GM23338 (cell line): ENCODE results near the gene JAKMIP1. TPM values are rescaled to one million over a fixed set of nuclear protein-coding genes. Genes with fewer than 3 reads are reported as not detected.

ENCODE experiments used
- ATAC-seq: fragments of 200-7000 bp; cut with Tn5 transposase; 3 replicates; pipeline ENCODE4 v1.9.1; 2020
- DNase-seq: peaks from one replicate; pipeline ENCODE4 v3.0.0-alpha.2; 2015; ENCODE audit warnings: low spot score
- H2AFZ ChIP-seq: fragments of 200-600 bp; sonication (generic); 2 replicates; pipeline ENCODE4 v1.8.0; 2016; ENCODE audit warnings: antibody characterized with exemption, mild to moderate bottlenecking, moderate library complexity
- H3F3A ChIP-seq: fragments of 200-600 bp; sonication (generic); replicated peaks from 2 replicates; pipeline ENCODE4 v1.8.0; 2017; ENCODE audit warnings: antibody characterized with exemption, mixed run types, low read depth
- H3K27ac ChIP-seq: fragments of 200-600 bp; sonication (generic); 2 replicates; pipeline ENCODE4 v1.6.1; 2016; ENCODE audit warnings: low read depth
- H3K27me3 ChIP-seq: fragments of 200-600 bp; sonication (generic); 2 replicates; pipeline ENCODE4 v1.8.0; 2016; ENCODE audit warnings: mild to moderate bottlenecking, mixed run types, moderate library complexity; ENCODE audit not compliant: insufficient read depth
- H3K36me3 ChIP-seq: fragments of 200-600 bp; sonication (generic); 2 replicates; pipeline ENCODE4 v1.8.0; 2016; ENCODE audit warnings: mild to moderate bottlenecking; ENCODE audit not compliant: insufficient read depth
- H3K4me1 ChIP-seq: fragments of 200-600 bp; sonication (generic); 2 replicates; pipeline ENCODE4 v1.8.0; 2016; ENCODE audit warnings: mild to moderate bottlenecking, moderate library complexity; ENCODE audit not compliant: insufficient read depth
- H3K4me2 ChIP-seq: fragments of 200-600 bp; sonication (generic); 2 replicates; pipeline ENCODE4 v1.7.1; 2017; ENCODE audit warnings: mixed run types
- H3K4me3 ChIP-seq: fragments of 200-600 bp; sonication (generic); 2 replicates; pipeline ENCODE4 v1.6.1; 2016; ENCODE audit warnings: mixed run types
- H3K79me2 ChIP-seq: fragments of 200-600 bp; sonication (generic); replicated peaks from 2 replicates; pipeline ENCODE4 v1.8.0; 2017; ENCODE audit warnings: mild to moderate bottlenecking; ENCODE audit not compliant: insufficient read depth
- H3K9me2 ChIP-seq: fragments of 200-600 bp; sonication (generic); 2 replicates; pipeline ENCODE4 v1.8.0; 2017; ENCODE audit not compliant: insufficient read depth
- H4K20me1 ChIP-seq: fragments of 200-600 bp; sonication (generic); replicated peaks from 2 replicates; pipeline ENCODE4 v1.8.0; 2017; ENCODE audit warnings: mild to moderate bottlenecking; ENCODE audit not compliant: insufficient read depth
- H3K27ac Mint-ChIP-seq: 2 replicates; pipeline ENCODE4 v1.8.0; 2020; ENCODE audit warnings: inconsistent platforms, mild to moderate bottlenecking, moderate library complexity, mixed read lengths
- H3K27me3 Mint-ChIP-seq: 3 replicates; pipeline ENCODE4 v1.8.0; 2022; ENCODE audit warnings: low read depth, mild to moderate bottlenecking, moderate library complexity, mixed read lengths, inconsistent platforms; ENCODE audit not compliant: insufficient read depth, poor library complexity
- H3K36me3 Mint-ChIP-seq: 3 replicates; pipeline ENCODE4 v1.8.0; 2021; ENCODE audit warnings: low read depth, mild to moderate bottlenecking, inconsistent platforms, moderate library complexity, mixed read lengths
- H3K4me1 Mint-ChIP-seq: 3 replicates; pipeline ENCODE4 v1.8.0; 2020; ENCODE audit warnings: mild to moderate bottlenecking, inconsistent platforms, mixed read lengths
- H3K4me3 Mint-ChIP-seq: 3 replicates; pipeline ENCODE4 v1.8.0; 2021; ENCODE audit warnings: moderate library complexity, mild to moderate bottlenecking, inconsistent platforms, mixed read lengths
- H3K9me3 Mint-ChIP-seq: 3 replicates; pipeline ENCODE4 v1.8.0; 2020; ENCODE audit warnings: moderate library complexity, mild to moderate bottlenecking, inconsistent platforms, mixed read lengths
- CREB1 ChIP-seq: fragments of 250-450 bp; sonication (Bioruptor Pico); IDR thresholded peaks from 2 replicates; pipeline ENCODE4 v1.5.0; 2020; ENCODE audit warnings: low read depth, mild to moderate bottlenecking, moderate library complexity
- EZH2 ChIP-seq: fragments of 200-600 bp; sonication (generic); IDR thresholded peaks from one replicate; pipeline ENCODE4 v1.8.0; 2017; ENCODE audit warnings: antibody characterized with exemption, mild to moderate bottlenecking, low read depth; ENCODE audit not compliant: unreplicated experiment
- polyA plus RNA-seq: library from polyadenylated mRNA; unstranded; fragments of >200 nt; fragmentation: Nextera tagmentation; extraction: Ambion mirVana; gene quantifications from 2 replicates; pipeline ENCODE4 v1.2.1, GENCODE V29; 2016
- total RNA-seq: library from RNA; depleted of rRNA; stranded (reverse); fragments of >200 nt; shearing (Covaris generic); gene quantifications from 2 replicates; pipeline ENCODE4 v1.2.3, GENCODE V29; 2014
- TF ChIP-seq, protein P1 (sequence below), 2 experiments: fragments of 200-600 bp in 1 of 2; sonication (generic) in 1 of 2; conservative IDR thresholded peaks; 2 replicates each; pipeline versions ENCODE4 v1.5.1 to v1.6.1; 2016 to 2017; ENCODE audit warnings: antibody characterized with exemption in 2 of 2, low read depth in 2 of 2, mild to moderate bottlenecking in 2 of 2, moderate library complexity in 1 of 2
- TF ChIP-seq, protein P2 (sequence below): IDR thresholded peaks from one replicate; pipeline ENCODE4 v1.6.1; 2018; ENCODE audit warnings: antibody characterized with exemption; ENCODE audit not compliant: unreplicated experiment

JAKMIP1 gene
- total and polyA plus RNA-seq, 2 experiments from 2014 or later: 4.6 to 5.1 TPM

DNA sequence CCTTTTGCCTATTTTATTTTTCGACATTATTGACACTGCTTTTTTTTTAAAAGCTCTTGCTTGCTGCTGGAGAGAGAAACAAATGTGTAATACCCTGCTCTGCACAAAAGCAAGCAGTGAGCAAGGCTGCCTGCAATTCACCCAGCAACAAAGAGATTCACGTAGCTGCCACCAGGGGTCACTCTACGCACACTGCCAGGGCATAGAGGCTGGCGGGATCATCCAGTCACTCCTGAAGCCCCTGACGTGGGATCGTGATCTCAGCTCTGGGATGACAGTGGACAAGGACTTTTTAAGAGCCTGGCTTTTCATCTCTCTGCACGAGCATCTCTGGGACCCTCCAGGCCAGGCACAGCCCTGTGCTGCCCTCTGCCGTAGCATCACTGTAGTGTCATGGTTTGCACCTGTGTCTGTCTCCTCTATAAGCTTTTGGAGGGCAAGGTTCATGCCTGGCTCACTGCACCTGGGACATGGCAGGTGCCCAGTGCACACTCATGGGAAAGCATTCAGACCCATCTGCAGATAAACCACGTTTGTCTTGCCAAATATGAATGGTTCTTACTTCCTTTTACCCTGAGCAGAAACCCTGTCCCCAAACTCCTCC is 201.9 kb downstream of the JAKMIP1 start:
- H4K20me1 ChIP-seq: no peaks in the 10 kb centered on the region
- no peak overlapping the region for H3K4me3 ChIP-seq
- H3K36me3 ChIP-seq: no peaks in the 10 kb centered on the region
- DNase-seq: peak; percentile 85
- no peaks in the 10 kb centered on the region for H3K9me2 ChIP-seq
- Mint-ChIP-seq H3K27me3 (peaks cover 8% of the 10 kb centered on the region), H3K27ac (no peak overlapping the region), H3K4me1 (no peaks in the 10 kb centered on the region; the same call in 2 of the 3 replicates), H3K4me3 (no peak overlapping the region), H3K36me3 (no peaks in the 10 kb centered on the region), H3K9me3 (no peaks in the 10 kb centered on the region; the same call in 2 of the 3 replicates)
- H3K4me1 ChIP-seq: no peaks in the 10 kb centered on the region
- TF ChIP-seq EZH2: no peak
- TF ChIP-seq, protein P1, sequence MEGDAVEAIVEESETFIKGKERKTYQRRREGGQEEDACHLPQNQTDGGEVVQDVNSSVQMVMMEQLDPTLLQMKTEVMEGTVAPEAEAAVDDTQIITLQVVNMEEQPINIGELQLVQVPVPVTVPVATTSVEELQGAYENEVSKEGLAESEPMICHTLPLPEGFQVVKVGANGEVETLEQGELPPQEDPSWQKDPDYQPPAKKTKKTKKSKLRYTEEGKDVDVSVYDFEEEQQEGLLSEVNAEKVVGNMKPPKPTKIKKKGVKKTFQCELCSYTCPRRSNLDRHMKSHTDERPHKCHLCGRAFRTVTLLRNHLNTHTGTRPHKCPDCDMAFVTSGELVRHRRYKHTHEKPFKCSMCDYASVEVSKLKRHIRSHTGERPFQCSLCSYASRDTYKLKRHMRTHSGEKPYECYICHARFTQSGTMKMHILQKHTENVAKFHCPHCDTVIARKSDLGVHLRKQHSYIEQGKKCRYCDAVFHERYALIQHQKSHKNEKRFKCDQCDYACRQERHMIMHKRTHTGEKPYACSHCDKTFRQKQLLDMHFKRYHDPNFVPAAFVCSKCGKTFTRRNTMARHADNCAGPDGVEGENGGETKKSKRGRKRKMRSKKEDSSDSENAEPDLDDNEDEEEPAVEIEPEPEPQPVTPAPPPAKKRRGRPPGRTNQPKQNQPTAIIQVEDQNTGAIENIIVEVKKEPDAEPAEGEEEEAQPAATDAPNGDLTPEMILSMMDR (conservative IDR thresholded peaks at IDR 0.05; ENCODE audit: low read depth in 2 of 2): peak; percentile 98 to 99
- TF ChIP-seq CREB1 (CRISPR knock-in tag): 0 out of 2 replicates have a peak, but pooled peaks have one; percentile 8
- no peak overlapping the region for H3K4me2 ChIP-seq
- H3K27ac ChIP-seq: no peak overlapping the region
- H3F3A ChIP-seq: no peaks in the 10 kb centered on the region
- H3K27me3 ChIP-seq: no peaks in the 10 kb centered on the region
- H2AFZ ChIP-seq: no peak overlapping the region
- ATAC-seq: peak; percentile 90
- H3K79me2 ChIP-seq: no peaks in the 10 kb centered on the region

DNA sequence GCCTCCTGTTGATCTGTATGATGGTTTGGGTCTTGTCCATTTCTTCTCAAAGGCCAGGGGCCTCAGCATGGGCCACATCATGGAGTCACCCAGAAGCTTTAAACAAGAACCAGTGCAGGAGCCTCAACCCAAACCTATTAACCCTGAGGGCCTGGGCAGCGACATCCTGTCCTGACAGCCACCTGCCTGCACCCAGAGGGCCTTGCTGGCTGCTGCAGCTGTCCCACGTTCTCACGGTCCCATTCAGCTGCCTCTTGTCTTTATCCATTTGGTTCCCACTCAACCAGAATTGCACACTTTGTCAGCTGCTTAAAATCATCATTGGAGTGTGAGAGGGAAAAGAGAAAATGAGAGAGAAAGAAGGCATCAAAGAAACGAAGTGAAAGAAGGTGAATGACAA is 203.7 kb downstream of the JAKMIP1 start:
- H3K27me3 Mint-ChIP-seq: peaks cover 8% of the 10 kb centered on the region

More for the DNA sequence above, 203.7 kb downstream of the JAKMIP1 start:
- Histone ChIP-seq H3K9me2 (no peaks in the 10 kb centered on the region), H3K4me1 (no peaks in the 10 kb centered on the region), H3K4me3 (no peak overlapping the region), H3K79me2 (no peaks in the 10 kb centered on the region), H3K27me3 (no peaks in the 10 kb centered on the region), H3K36me3 (no peaks in the 10 kb centered on the region), H3K4me2 (no peak overlapping the region), H3F3A (no peaks in the 10 kb centered on the region), H3K27ac (no peak overlapping the region), H2AFZ (no peak overlapping the region), H4K20me1 (no peaks in the 10 kb centered on the region)
- Mint-ChIP-seq H3K27ac (no peak overlapping the region), H3K4me3 (no peak overlapping the region), H3K4me1 (no peaks in the 10 kb centered on the region; the same call in 1 of the 3 replicates), H3K9me3 (no peaks in the 10 kb centered on the region; the same call in 2 of the 3 replicates), H3K36me3 (no peaks in the 10 kb centered on the region)
- DNase-seq: no peak
- ATAC-seq: no peak
- TF ChIP-seq, protein P1 (conservative IDR thresholded peaks at IDR 0.05; ENCODE audit: low read depth in 2 of 2): no peak
- no peak for TF ChIP-seq EZH2
- TF ChIP-seq CREB1 (CRISPR knock-in tag): no peak
- TF ChIP-seq, protein P2, sequence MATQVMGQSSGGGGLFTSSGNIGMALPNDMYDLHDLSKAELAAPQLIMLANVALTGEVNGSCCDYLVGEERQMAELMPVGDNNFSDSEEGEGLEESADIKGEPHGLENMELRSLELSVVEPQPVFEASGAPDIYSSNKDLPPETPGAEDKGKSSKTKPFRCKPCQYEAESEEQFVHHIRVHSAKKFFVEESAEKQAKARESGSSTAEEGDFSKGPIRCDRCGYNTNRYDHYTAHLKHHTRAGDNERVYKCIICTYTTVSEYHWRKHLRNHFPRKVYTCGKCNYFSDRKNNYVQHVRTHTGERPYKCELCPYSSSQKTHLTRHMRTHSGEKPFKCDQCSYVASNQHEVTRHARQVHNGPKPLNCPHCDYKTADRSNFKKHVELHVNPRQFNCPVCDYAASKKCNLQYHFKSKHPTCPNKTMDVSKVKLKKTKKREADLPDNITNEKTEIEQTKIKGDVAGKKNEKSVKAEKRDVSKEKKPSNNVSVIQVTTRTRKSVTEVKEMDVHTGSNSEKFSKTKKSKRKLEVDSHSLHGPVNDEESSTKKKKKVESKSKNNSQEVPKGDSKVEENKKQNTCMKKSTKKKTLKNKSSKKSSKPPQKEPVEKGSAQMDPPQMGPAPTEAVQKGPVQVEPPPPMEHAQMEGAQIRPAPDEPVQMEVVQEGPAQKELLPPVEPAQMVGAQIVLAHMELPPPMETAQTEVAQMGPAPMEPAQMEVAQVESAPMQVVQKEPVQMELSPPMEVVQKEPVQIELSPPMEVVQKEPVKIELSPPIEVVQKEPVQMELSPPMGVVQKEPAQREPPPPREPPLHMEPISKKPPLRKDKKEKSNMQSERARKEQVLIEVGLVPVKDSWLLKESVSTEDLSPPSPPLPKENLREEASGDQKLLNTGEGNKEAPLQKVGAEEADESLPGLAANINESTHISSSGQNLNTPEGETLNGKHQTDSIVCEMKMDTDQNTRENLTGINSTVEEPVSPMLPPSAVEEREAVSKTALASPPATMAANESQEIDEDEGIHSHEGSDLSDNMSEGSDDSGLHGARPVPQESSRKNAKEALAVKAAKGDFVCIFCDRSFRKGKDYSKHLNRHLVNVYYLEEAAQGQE: no peak
